ENCODE data around the gene CFAP126. TPM values are rescaled to one million over a fixed set of nuclear protein-coding genes. Genes with fewer than 3 reads are reported as not detected.

Gene CFAP126
- total and polyA plus RNA-seq, 2 of the 13 experiments (the other 11 are each of a cell fraction or from before 2014, with no cell fraction given), result not detected

DNA sequence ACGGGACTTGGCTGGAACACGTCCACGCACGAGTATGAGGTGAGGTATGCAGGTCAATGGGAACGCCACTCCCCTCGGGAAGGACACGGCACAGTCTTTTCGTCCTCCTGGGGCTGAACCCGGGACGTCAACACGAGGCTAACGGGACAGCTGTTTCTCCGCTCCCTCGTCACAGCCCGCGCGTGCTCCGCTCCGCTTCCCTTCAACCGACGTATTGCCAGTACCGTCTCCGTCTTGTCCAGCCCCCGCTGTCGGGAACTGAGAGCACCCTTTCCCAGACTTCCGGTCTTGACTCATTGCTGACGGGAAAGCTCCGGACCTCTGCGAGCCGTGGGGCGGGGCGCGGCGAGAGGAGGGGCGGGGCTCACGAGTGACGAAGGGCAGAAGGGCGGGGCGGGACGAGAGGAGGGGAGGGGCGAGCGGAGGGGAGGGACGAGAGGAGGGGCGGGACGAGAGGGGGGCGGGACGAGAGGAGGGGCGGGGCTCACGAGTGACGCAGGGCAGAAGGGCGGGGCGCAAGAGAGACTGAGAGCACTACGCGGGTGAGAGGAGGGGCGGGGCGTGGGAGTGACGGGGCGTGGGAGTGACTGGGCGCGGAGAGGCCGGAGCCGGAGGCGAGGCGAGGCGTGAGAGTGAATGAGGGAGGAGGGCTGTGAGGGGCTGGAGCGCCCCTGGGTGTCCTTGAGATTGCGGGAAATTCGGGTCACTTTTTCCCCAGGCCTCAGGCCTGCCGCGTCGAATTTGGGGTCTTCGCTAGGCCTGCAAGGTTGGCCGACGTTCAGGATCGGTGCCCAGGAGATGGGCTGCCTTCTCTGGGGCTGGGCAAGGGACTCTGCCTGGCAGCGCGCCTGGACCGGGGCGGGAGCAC, 22.2 kb upstream of the CFAP126 start (continued):
- TF ChIP-seq ELF4 (CRISPR knock-in tag; IDR thresholded peaks at IDR 0.05; ENCODE audit: borderline replicate concordance) (peak; percentile 73; the same call in 1 of the 2 replicates), BRD4 (CRISPR knock-in tag; IDR thresholded peaks at IDR 0.05) (peak; percentile 37), RFX3 (CRISPR knock-in tag; IDR thresholded peaks at IDR 0.05) (no peak), AGO1 (IDR thresholded peaks at IDR 0.05; ENCODE audit: low read depth, low read length, poor library complexity, severe bottlenecking) (no peak), HOXA7 (CRISPR knock-in tag; IDR thresholded peaks at IDR 0.05) (no peak), FOXA1 (IDR thresholded peaks at IDR 0.05) (no peak), FOXA1 (CRISPR knock-in tag; IDR thresholded peaks at IDR 0.05) (peak; percentile 49; the same call in 1 of the 2 replicates), SP140L (CRISPR knock-in tag; IDR thresholded peaks at IDR 0.05; ENCODE audit: borderline replicate concordance) (no peak), ZNF720 (CRISPR knock-in tag; IDR thresholded peaks at IDR 0.05) (no peak), ZC3H13 (CRISPR knock-in tag; IDR thresholded peaks at IDR 0.05) (peak; percentile 91), ZKSCAN8 (CRISPR knock-in tag; IDR thresholded peaks at IDR 0.05; ENCODE audit: borderline replicate concordance) (0 out of 2 replicates have a peak, but pooled peaks have one; percentile 38), SAP130 (CRISPR knock-in tag; IDR thresholded peaks at IDR 0.05; ENCODE audit: low read depth) (peak; percentile 91), HNRNPLL (IDR thresholded peaks at IDR 0.05; ENCODE audit: low read depth, low read length, poor library complexity, severe bottlenecking) (peak; percentile 11), ATF1 (CRISPR knock-in tag; IDR thresholded peaks at IDR 0.05) (no peak), KLF16 (CRISPR knock-in tag; IDR thresholded peaks at IDR 0.05) (peak; percentile 37 to 68; a peak in 2 of 4 replicates), ZNF207 (IDR thresholded peaks at IDR 0.05; ENCODE audit: borderline replicate concordance) (no peak), ZFP1 (CRISPR knock-in tag; IDR thresholded peaks at IDR 0.05) (no peak), THAP11 (CRISPR knock-in tag; IDR thresholded peaks at IDR 0.05) (peak; percentile 72), KLF13 (CRISPR knock-in tag; IDR thresholded peaks at IDR 0.05) (no peak), CREM (IDR thresholded peaks at IDR 0.05) (peak; percentile 43; the same call in 1 of the 2 replicates), CREM (CRISPR knock-in tag; IDR thresholded peaks at IDR 0.05) (no peak)
- TF ChIP-seq, protein P1, sequence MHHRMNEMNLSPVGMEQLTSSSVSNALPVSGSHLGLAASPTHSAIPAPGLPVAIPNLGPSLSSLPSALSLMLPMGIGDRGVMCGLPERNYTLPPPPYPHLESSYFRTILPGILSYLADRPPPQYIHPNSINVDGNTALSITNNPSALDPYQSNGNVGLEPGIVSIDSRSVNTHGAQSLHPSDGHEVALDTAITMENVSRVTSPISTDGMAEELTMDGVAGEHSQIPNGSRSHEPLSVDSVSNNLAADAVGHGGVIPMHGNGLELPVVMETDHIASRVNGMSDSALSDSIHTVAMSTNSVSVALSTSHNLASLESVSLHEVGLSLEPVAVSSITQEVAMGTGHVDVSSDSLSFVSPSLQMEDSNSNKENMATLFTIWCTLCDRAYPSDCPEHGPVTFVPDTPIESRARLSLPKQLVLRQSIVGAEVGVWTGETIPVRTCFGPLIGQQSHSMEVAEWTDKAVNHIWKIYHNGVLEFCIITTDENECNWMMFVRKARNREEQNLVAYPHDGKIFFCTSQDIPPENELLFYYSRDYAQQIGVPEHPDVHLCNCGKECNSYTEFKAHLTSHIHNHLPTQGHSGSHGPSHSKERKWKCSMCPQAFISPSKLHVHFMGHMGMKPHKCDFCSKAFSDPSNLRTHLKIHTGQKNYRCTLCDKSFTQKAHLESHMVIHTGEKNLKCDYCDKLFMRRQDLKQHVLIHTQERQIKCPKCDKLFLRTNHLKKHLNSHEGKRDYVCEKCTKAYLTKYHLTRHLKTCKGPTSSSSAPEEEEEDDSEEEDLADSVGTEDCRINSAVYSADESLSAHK (CRISPR knock-in tag; IDR thresholded peaks at IDR 0.05; ENCODE audit: borderline replicate concordance), result 0 out of 2 replicates have a peak, but pooled peaks have one; percentile 43
- TF ChIP-seq, protein P2, sequence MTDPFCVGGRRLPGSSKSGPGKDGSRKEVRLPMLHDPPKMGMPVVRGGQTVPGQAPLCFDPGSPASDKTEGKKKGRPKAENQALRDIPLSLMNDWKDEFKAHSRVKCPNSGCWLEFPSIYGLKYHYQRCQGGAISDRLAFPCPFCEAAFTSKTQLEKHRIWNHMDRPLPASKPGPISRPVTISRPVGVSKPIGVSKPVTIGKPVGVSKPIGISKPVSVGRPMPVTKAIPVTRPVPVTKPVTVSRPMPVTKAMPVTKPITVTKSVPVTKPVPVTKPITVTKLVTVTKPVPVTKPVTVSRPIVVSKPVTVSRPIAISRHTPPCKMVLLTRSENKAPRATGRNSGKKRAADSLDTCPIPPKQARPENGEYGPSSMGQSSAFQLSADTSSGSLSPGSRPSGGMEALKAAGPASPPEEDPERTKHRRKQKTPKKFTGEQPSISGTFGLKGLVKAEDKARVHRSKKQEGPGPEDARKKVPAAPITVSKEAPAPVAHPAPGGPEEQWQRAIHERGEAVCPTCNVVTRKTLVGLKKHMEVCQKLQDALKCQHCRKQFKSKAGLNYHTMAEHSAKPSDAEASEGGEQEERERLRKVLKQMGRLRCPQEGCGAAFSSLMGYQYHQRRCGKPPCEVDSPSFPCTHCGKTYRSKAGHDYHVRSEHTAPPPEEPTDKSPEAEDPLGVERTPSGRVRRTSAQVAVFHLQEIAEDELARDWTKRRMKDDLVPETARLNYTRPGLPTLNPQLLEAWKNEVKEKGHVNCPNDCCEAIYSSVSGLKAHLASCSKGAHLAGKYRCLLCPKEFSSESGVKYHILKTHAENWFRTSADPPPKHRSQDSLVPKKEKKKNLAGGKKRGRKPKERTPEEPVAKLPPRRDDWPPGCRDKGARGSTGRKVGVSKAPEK (CRISPR knock-in tag; IDR thresholded peaks at IDR 0.05; ENCODE audit: borderline replicate concordance), result no peak

Data from HepG2 (cell line).